Psoas muscle (tissue), 8 donors: ENCODE measurements around the gene FNDC3B. TPM values are rescaled to one million over a fixed set of nuclear protein-coding genes. Genes with fewer than 3 reads are reported as not detected.
A peak's percentile ranks its signal among the peaks of the same experiment; 100 is the strongest.

Experiments
- ATAC-seq, 4 donors: fragments of 200-7000 bp; cut with Tn5 transposase; one replicate each; pipeline ENCODE4 v1.9.1; 2020; ENCODE audit warnings: moderate library complexity in 3 of 4, mild to moderate bottlenecking in 2 of 4
- DNase-seq, 2 donors: peaks; one replicate each; pipeline ENCODE4 v3.0.0-alpha.2; 2020
- H3K27ac ChIP-seq: fragments of 200-600 bp; one replicate; pipeline ENCODE4 v1.8.0; 2022
- H3K27me3 ChIP-seq, 3 donors: fragments of 200-600 bp in 1 of 3; one replicate each; pipeline versions ENCODE4 v1.6.1 to v1.8.0; 2013 to 2022; ENCODE audit warnings: low read length in 2 of 3, mild to moderate bottlenecking in 2 of 3, moderate library complexity in 1 of 3; ENCODE audit not compliant: insufficient read depth in 3 of 3
- H3K36me3 ChIP-seq, 2 donors: fragments of 200-600 bp in 1 of 2; one replicate each; pipeline versions ENCODE4 v1.6.1 to v1.8.0; 2013 to 2022; ENCODE audit warnings: low read depth in 1 of 2, mild to moderate bottlenecking in 1 of 2, moderate library complexity in 1 of 2; ENCODE audit not compliant: insufficient read depth in 1 of 2
- H3K4me1 ChIP-seq: fragments of 200-600 bp; one replicate; pipeline ENCODE4 v1.8.0; 2022
- H3K4me3 ChIP-seq: fragments of 200-600 bp; one replicate; pipeline ENCODE4 v1.8.0; 2022; ENCODE audit warnings: mild to moderate bottlenecking
- H3K9me3 ChIP-seq: fragments of 200-600 bp; one replicate; pipeline ENCODE4 v1.8.0; 2022
- CTCF ChIP-seq: fragments of 200-600 bp; IDR thresholded peaks from one replicate; pipeline ENCODE4 v1.8.0; 2022; ENCODE audit warnings: antibody characterized with exemption
- WGBS, 3 donors: extraction: QIAGEN DNeasy Blood & Tissue Kit; methylation state at CpG; one replicate each; pipeline versions ENCODE4 v1.1.6 to v1.1.7; 2013; 5-methylcytosine and 5-hydroxymethylcytosine counted together
- intact Hi-C, 2 donors: fragments of 100-400 bp; cut with DNase I; formaldehyde crosslinking; loops; one replicate each; pipeline versions ENCODE4 v1.11.0 to v1.14.2; 2022
- polyA plus RNA-seq, 3 donors: library from polyadenylated mRNA; stranded (reverse); fragments of 200-250 nt; gene quantifications; one replicate each; pipeline ENCODE4 v1.2.3, GENCODE V29; 2013
- total RNA-seq, 4 donors: library from RNA; stranded (reverse); fragmentation: NEBNext Ultra II Directional in 2 of 4; extraction: Animal tissue kit (Norgen Biotek cat#: 25700) in 2 of 4; gene quantifications; one replicate each; pipeline versions ENCODE4 v1.2.1 to v1.2.4, GENCODE V29; 2021 to 2023
- donor health status: healthy with polysubstance abuse.
- donor health status: DM: no; HTN: no; CAD: no; lungs with moderate emphysema.
- donor health status: Bipolar disorder and iron deficiency.
- donor health status: healthy.
- donor health status: DM: yes; HTN: yes; CAD: no.
- donor health status: DM: no; HTN: no; CAD: no.
- donor health status: DM: no; HTN: no; CAD: no.
- donor health status: DM: yes; HTN: yes; CAD: no.

FNDC3B gene
- total and polyA plus RNA-seq, 7 donors, result 12.4 to 133 (median 50.8) TPM

DNA sequence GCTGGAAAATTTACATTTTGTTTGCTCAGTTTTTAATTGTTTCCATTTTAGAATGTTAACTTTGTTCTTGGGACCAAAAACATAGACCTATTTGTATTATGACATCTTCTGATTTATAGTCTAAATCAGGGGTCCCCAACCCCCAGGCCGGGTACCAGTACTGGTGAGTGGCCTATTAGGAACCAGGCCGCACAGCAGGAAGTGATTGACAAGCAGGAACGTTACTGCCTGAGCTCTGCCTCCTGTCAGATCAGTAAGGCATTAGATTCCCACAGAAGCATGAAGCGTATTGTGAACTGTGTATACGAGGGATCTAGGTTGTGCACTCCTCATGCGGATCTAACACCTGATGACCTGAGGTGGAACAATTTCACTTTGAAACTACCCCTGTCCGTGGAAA is 357.0 kb downstream of the FNDC3B start:
- no peaks in the 10 kb centered on the region for H3K9me3 ChIP-seq
- DNase-seq (no peak), ATAC-seq (no peak)
- WGBS, 3 donors, result 84 to 87% (median 86%) methylated on average over 7 of the region's 7 CpGs
- no peak overlapping the region for H3K27ac ChIP-seq
- H3K27me3 ChIP-seq, result no peaks in the 10 kb centered on the region
- H3K36me3 ChIP-seq, result peaks cover 0 to 33% of the 10 kb centered on the region in 2 donors
- intact Hi-C loops, result no loop called here
- H3K4me1 ChIP-seq, result peaks cover 12% of the 10 kb centered on the region
- no peak for TF ChIP-seq CTCF
- H3K4me3 ChIP-seq, result no peak overlapping the region

- TF ChIP-seq CTCF, result no peak
- peak in 3 of 4 donors; percentile 43 to 75 (median 65) for ATAC-seq
- 35 to 53% (median 39%) methylated on average over 1 of the region's 1 CpG for WGBS, 3 donors
- Histone ChIP-seq H3K36me3 (peaks cover 0 to 33% of the 10 kb centered on the region in 2 donors), H3K4me3 (no peak overlapping the region), H3K4me1 (no peaks in the 10 kb centered on the region), H3K27ac (no peak overlapping the region), H3K27me3 (no peaks in the 10 kb centered on the region), H3K9me3 (no peaks in the 10 kb centered on the region)
- DNase-seq, result no peak
- intact Hi-C loops, result no loop called here
Observed at GRCh38 chr3:172397716-172398405, 358.5 kb downstream of the FNDC3B start.

DNA sequence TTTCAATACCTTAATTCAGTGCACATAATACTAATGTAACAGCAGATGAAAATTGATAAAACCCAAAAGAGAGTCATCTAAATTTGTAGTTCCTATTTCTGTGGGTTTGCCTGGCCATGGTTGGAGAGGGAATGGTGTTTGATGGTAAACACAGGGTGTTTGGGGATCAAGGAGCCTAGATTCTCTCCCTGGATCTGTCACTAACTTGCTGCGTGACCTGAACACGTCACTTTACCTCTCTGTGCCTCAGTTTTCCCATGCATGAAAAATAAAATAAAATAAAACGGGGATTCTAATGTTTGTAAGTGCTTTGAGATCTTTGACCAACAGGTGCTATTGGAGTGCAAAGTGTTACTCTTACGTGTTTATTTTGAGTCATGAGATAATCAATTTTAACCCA is 359.1 kb downstream of the FNDC3B start:
- Histone ChIP-seq H3K4me1 (no peaks in the 10 kb centered on the region), H3K27me3 (no peaks in the 10 kb centered on the region), H3K27ac (no peak overlapping the region), H3K4me3 (no peak overlapping the region), H3K36me3 (peaks cover 0 to 33% of the 10 kb centered on the region in 2 donors), H3K9me3 (no peaks in the 10 kb centered on the region)
- no peak for DNase-seq
- WGBS, 3 donors, result 90 to 96% (median 92%) methylated on average over 4 of the region's 4 CpGs
- no peak for TF ChIP-seq CTCF
- no peak for ATAC-seq
- intact Hi-C loops, result no loop called here

GRCh38 chr3:172402090-172402489 is 362.7 kb downstream of the FNDC3B start:
- no peak overlapping the region for H3K4me3 ChIP-seq
- no peak for TF ChIP-seq CTCF
- intact Hi-C loops, result no loop called here
- H3K27me3 ChIP-seq, result no peaks in the 10 kb centered on the region
- DNase-seq, result no peak
- 49 to 97% (median 82%) methylated on average over 2 of the region's 2 CpGs for WGBS, 3 donors
- no peak overlapping the region for H3K27ac ChIP-seq
- H3K9me3 ChIP-seq, result no peaks in the 10 kb centered on the region
- peaks cover 0 to 24% of the 10 kb centered on the region in 2 donors for H3K36me3 ChIP-seq
- no peak for ATAC-seq
- H3K4me1 ChIP-seq, result no peaks in the 10 kb centered on the region
